ENCODE data around the gene SPRR3. TPM values are rescaled to one million over a fixed set of nuclear protein-coding genes. Genes with fewer than 3 reads are reported as not detected.

Gene SPRR3
- total RNA-seq, 3 donors from 2014 or later (not counting 1 experiment from before 2014, with no cell fraction given), result not detected

DNA sequence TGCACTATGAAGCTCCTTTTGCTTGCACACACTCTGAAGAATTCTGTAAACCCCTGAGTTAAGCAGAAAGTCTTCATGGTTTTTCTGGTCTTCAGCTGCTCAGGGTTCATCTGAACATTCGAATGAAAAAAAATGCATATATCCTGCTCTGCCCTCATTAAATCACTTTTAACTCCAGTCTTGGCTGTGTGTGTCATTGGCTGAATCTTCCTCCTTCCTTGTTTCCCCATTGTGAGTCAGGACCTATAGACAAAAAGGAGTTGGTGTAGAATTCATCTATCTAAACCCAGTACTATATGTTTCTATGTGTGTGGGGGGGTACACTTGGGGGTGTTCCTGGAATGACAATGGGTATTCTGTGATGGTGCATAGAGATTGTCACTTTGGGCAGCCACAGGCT, 22.9 kb downstream of the SPRR3 start:
- peaks cover 15 to 38% of the 10 kb centered on the region in 2 donors for H3K27me3 Mint-ChIP-seq (ENCODE audit: low read depth in 2 of 2)
- TF ChIP-seq, protein P1, sequence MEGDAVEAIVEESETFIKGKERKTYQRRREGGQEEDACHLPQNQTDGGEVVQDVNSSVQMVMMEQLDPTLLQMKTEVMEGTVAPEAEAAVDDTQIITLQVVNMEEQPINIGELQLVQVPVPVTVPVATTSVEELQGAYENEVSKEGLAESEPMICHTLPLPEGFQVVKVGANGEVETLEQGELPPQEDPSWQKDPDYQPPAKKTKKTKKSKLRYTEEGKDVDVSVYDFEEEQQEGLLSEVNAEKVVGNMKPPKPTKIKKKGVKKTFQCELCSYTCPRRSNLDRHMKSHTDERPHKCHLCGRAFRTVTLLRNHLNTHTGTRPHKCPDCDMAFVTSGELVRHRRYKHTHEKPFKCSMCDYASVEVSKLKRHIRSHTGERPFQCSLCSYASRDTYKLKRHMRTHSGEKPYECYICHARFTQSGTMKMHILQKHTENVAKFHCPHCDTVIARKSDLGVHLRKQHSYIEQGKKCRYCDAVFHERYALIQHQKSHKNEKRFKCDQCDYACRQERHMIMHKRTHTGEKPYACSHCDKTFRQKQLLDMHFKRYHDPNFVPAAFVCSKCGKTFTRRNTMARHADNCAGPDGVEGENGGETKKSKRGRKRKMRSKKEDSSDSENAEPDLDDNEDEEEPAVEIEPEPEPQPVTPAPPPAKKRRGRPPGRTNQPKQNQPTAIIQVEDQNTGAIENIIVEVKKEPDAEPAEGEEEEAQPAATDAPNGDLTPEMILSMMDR (IDR thresholded peaks at IDR 0.05), result no peak
- no peak overlapping the region for H3K4me3 Mint-ChIP-seq
- no peaks in the 10 kb centered on the region for H3K36me3 Mint-ChIP-seq
- no peak for ATAC-seq
- no peaks in the 10 kb centered on the region for H3K4me1 ChIP-seq (ENCODE audit: control insufficient read depth, insufficient read depth, low read length)
- no peaks in the 10 kb centered on the region for H3K4me1 Mint-ChIP-seq
- intact Hi-C loops (cut with micrococcal nuclease), result no loop called here
- WGBS (ENCODE audit: insufficient coverage), result 80% methylated on average over 1 of the region's 1 CpG
- no peak overlapping the region for H3K4me3 ChIP-seq (ENCODE audit: low read length)
- H3K27ac ChIP-seq (ENCODE audit: low read length), result no peak overlapping the region
- H3K27me3 ChIP-seq (ENCODE audit: control insufficient read depth, insufficient read depth, low read length), result no peaks in the 10 kb centered on the region
- H3K9me3 ChIP-seq (ENCODE audit: control insufficient read depth, insufficient read depth, low read length), result no peaks in the 10 kb centered on the region
- no peaks in the 10 kb centered on the region for H3K9me3 Mint-ChIP-seq
- no peak overlapping the region for H3K27ac Mint-ChIP-seq
- H3K36me3 ChIP-seq (ENCODE audit: control insufficient read depth, insufficient read depth, low read length), result no peaks in the 10 kb centered on the region
- DNase-seq, result no peak

DNA sequence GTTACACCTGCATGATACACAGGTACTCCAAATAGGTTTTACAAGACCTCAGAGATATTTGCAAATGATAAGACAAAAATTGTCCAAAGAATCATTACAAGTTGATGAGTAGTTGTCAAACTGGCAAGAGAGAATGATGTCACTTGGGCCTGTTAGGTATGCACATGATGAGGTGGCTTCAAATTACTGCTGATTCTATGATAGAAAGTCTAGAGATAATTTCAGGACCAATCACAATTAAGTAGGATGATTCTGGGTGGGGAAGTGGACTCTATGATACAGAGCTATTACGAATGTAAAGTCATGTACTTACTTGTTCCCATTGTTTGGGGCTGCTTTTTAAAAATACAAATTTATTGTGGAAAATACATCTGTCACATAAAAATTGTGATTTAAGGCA, 24.2 kb downstream of the SPRR3 start:
- H3K4me3 Mint-ChIP-seq, result no peak overlapping the region
- Histone ChIP-seq H3K9me3 (ENCODE audit: control insufficient read depth, insufficient read depth, low read length) (no peaks in the 10 kb centered on the region), H3K4me3 (ENCODE audit: low read length) (no peak overlapping the region), H3K36me3 (ENCODE audit: control insufficient read depth, insufficient read depth, low read length) (no peaks in the 10 kb centered on the region), H3K4me1 (ENCODE audit: control insufficient read depth, insufficient read depth, low read length) (no peaks in the 10 kb centered on the region), H3K27ac (ENCODE audit: low read length) (no peak overlapping the region), H3K27me3 (ENCODE audit: control insufficient read depth, insufficient read depth, low read length) (no peaks in the 10 kb centered on the region)
- no peak for DNase-seq
- TF ChIP-seq, protein P1 (IDR thresholded peaks at IDR 0.05), result no peak
- no peaks in the 10 kb centered on the region for H3K9me3 Mint-ChIP-seq
- H3K36me3 Mint-ChIP-seq, result no peaks in the 10 kb centered on the region
- H3K27ac Mint-ChIP-seq, result no peak overlapping the region
- H3K4me1 Mint-ChIP-seq, result no peaks in the 10 kb centered on the region
- H3K27me3 Mint-ChIP-seq (ENCODE audit: low read depth in 2 of 2), result peaks cover 14 to 34% of the 10 kb centered on the region in 2 donors
- intact Hi-C loops (cut with micrococcal nuclease), result no loop called here
- ATAC-seq, result no peak
- 63% methylated on average over 1 of the region's 1 CpG for WGBS (ENCODE audit: insufficient coverage)

DNA sequence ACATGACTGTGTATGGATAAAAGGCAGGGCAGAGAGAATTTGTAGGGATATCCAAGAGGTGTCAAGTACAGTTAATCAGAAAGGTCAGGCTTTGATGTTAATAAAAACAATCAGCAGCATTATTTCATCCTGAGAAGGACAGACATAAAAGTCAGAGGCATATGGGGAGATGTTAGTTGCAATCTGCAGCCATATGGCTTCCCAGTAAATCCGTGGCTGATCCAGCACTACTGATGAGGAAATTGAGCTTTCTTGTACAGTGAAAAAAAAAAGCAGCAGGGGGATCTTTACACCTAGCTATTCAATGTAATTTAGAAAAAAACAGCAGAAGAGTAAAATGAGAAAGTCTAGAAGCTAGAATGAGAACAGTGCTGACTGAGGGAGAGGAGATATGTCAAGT, 27.2 kb downstream of the SPRR3 start:
- intact Hi-C loops (cut with micrococcal nuclease), result no loop called here
- no peak for DNase-seq
- no peaks in the 10 kb centered on the region for H3K4me1 Mint-ChIP-seq
- no peaks in the 10 kb centered on the region for H3K9me3 ChIP-seq (ENCODE audit: control insufficient read depth, insufficient read depth, low read length)
- H3K9me3 Mint-ChIP-seq, result no peaks in the 10 kb centered on the region
- no peak overlapping the region for H3K27ac ChIP-seq (ENCODE audit: low read length)
- no peaks in the 10 kb centered on the region for H3K36me3 ChIP-seq (ENCODE audit: control insufficient read depth, insufficient read depth, low read length)
- H3K27me3 ChIP-seq (ENCODE audit: control insufficient read depth, insufficient read depth, low read length), result no peaks in the 10 kb centered on the region
- no peak overlapping the region for H3K4me3 Mint-ChIP-seq
- H3K27me3 Mint-ChIP-seq (ENCODE audit: low read depth in 2 of 2), result peaks cover 15 to 24% of the 10 kb centered on the region in 2 donors
- H3K27ac Mint-ChIP-seq, result no peak overlapping the region
- H3K4me1 ChIP-seq (ENCODE audit: control insufficient read depth, insufficient read depth, low read length), result no peaks in the 10 kb centered on the region
- ATAC-seq, result no peak
- TF ChIP-seq, protein P1 (IDR thresholded peaks at IDR 0.05), result no peak
- no peak overlapping the region for H3K4me3 ChIP-seq (ENCODE audit: low read length)
- WGBS (ENCODE audit: insufficient coverage), result 88% methylated on average over 1 of the region's 1 CpG
- no peaks in the 10 kb centered on the region for H3K36me3 Mint-ChIP-seq

DNA sequence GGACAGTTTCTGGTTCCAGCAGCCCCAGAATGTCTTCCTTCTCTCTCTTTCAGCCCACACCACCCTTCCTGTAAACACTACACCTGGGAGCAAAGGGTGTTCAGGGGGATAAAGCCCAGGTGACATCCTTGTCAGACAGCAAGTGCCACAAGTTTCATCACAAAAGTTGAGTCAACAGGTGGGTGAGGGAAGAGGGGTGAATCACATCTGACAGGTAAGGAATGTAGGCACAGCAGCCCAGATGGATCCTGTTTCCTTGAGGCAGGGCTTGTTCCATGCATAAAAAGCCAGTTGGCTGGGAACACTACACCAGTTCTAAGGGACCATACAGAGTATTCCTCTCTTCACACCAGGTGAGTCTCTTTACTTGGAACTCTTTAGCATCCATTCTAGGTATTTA, 29.3 kb downstream of the SPRR3 start, which contains the start of gene SPRR1B:
SPRR1B (plus strand) TSS at position 309 of the 400 bp plus-strand sequence. CDS start 1,143 bp downstream, outside the sequence.
- Histone ChIP-seq H3K4me3 (ENCODE audit: low read length) (no peak within 1 kb of the TSS), H3K9me3 (ENCODE audit: control insufficient read depth, insufficient read depth, low read length) (no peaks in the 10 kb centered on the region), H3K27me3 (ENCODE audit: control insufficient read depth, insufficient read depth, low read length) (no peaks in the 10 kb centered on the region), H3K27ac (ENCODE audit: low read length) (no peak within 1 kb of the TSS), H3K4me1 (ENCODE audit: control insufficient read depth, insufficient read depth, low read length) (no peaks in the 10 kb centered on the region), H3K36me3 (ENCODE audit: control insufficient read depth, insufficient read depth, low read length) (no peaks in the 10 kb centered on the region)
- no peaks in the 10 kb centered on the region for H3K36me3 Mint-ChIP-seq
- TF ChIP-seq, protein P1 (IDR thresholded peaks at IDR 0.05), result no peak
- H3K9me3 Mint-ChIP-seq, result no peaks in the 10 kb centered on the region
- H3K4me1 Mint-ChIP-seq, result no peaks in the 10 kb centered on the region
- no peak for DNase-seq
- no peak within 1 kb of the TSS for H3K27ac Mint-ChIP-seq
- intact Hi-C loops (cut with micrococcal nuclease), result no loop called here
- H3K4me3 Mint-ChIP-seq, result no peak within 1 kb of the TSS
- ATAC-seq, result no peak
- H3K27me3 Mint-ChIP-seq (ENCODE audit: low read depth in 2 of 2), result peaks cover 18 to 34% of the 10 kb centered on the region in 2 donors

All from natural killer cell (primary cell).